Liver (tissue), 9 donors: Measurements from ENCODE around the gene ASTN1. TPM values are rescaled to one million over a fixed set of nuclear protein-coding genes. Genes with fewer than 3 reads are reported as not detected.

ENCODE experiments used
- DNase-seq: peaks from one replicate; pipeline ENCODE4 v3.0.0-alpha.2; 2017; ENCODE audit warnings: low spot score
- H3K27ac ChIP-seq, 2 donors: one replicate each; pipeline ENCODE4 v1.7.0; 2013; ENCODE audit warnings: inconsistent platforms in 2 of 2, low read length in 2 of 2, control low read depth in 1 of 2, low read depth in 1 of 2, mild to moderate bottlenecking in 1 of 2
- H3K27me3 ChIP-seq, 4 donors: one replicate each; pipeline versions ENCODE4 v1.6.1 to v1.7.0; 2013; ENCODE audit warnings: low read length in 3 of 4, inconsistent platforms in 1 of 4, mild to moderate bottlenecking in 1 of 4, moderate library complexity in 1 of 4; ENCODE audit not compliant: control insufficient read depth in 4 of 4, insufficient read depth in 4 of 4
- H3K36me3 ChIP-seq, 4 donors: one replicate each; pipeline versions ENCODE4 v1.6.1 to v1.7.0; 2013; ENCODE audit warnings: low read length in 3 of 4, mild to moderate bottlenecking in 3 of 4, low read depth in 1 of 4, moderate library complexity in 1 of 4; ENCODE audit not compliant: control insufficient read depth in 4 of 4, insufficient read depth in 3 of 4
- H3K4me1 ChIP-seq, 4 donors: one replicate each; pipeline versions ENCODE4 v1.6.1 to v1.7.0; 2013; ENCODE audit warnings: low read length in 3 of 4, mild to moderate bottlenecking in 3 of 4, moderate library complexity in 1 of 4; ENCODE audit not compliant: control insufficient read depth in 4 of 4, insufficient read depth in 4 of 4
- H3K4me3 ChIP-seq, 3 donors: one replicate each; pipeline versions ENCODE4 v1.6.1 to v1.7.0; 2013; ENCODE audit warnings: low read length in 3 of 3, control low read depth in 1 of 3, low read depth in 1 of 3, mild to moderate bottlenecking in 1 of 3
- H3K9ac ChIP-seq, 2 donors: one replicate each; pipeline ENCODE4 v1.7.0; 2013; ENCODE audit warnings: low read length in 2 of 2, mild to moderate bottlenecking in 2 of 2, moderate library complexity in 2 of 2, control low read depth in 1 of 2, low read depth in 1 of 2
- H3K9me3 ChIP-seq, 4 donors: one replicate each; pipeline versions ENCODE4 v1.6.1 to v1.7.0; 2013; ENCODE audit warnings: low read length in 3 of 4; ENCODE audit not compliant: control insufficient read depth in 4 of 4
- ATF3 ChIP-seq: IDR thresholded peaks from 2 replicates; pipeline ENCODE4 v1.6.1; 2016; ENCODE audit warnings: antibody characterized with exemption
- CTCF ChIP-seq: fragments of 150-350 bp; IDR thresholded peaks from 2 replicates; pipeline ENCODE4 v1.5.1; 2017; ENCODE audit warnings: improper control_type of control experiment, low read depth, low read length; ENCODE audit not compliant: missing input control
- EGR1 ChIP-seq, 2 donors: IDR thresholded peaks; 2 replicates each; pipeline ENCODE4 v1.6.1; 2016 to 2018; ENCODE audit warnings: antibody characterized with exemption in 2 of 2, low read depth in 2 of 2
- FOXA1 ChIP-seq: IDR thresholded peaks from 2 replicates; pipeline ENCODE4 v1.6.1; 2016; ENCODE audit warnings: antibody characterized with exemption
- FOXA2 ChIP-seq: IDR thresholded peaks from 2 replicates; pipeline ENCODE4 v1.6.1; 2016; ENCODE audit warnings: antibody characterized with exemption
- GABPA ChIP-seq, 2 donors: IDR thresholded peaks in 1 of 2; conservative IDR thresholded peaks in 1 of 2; 2 replicates each; pipeline ENCODE4 v1.6.1; 2016; ENCODE audit warnings: antibody characterized with exemption in 2 of 2, mild to moderate bottlenecking in 1 of 2, moderate library complexity in 1 of 2
- HNF4A ChIP-seq, 2 donors: conservative IDR thresholded peaks; 2 replicates each; pipeline ENCODE4 v1.6.1; 2016; ENCODE audit warnings: antibody characterized with exemption in 2 of 2, mild to moderate bottlenecking in 2 of 2
- HNF4G ChIP-seq: IDR thresholded peaks from 2 replicates; pipeline ENCODE4 v1.6.1; 2016; ENCODE audit warnings: antibody characterized with exemption
- JUND ChIP-seq, 2 donors: IDR thresholded peaks; 2 replicates each; pipeline ENCODE4 v1.6.1; 2016; ENCODE audit warnings: antibody characterized with exemption in 2 of 2
- MAX ChIP-seq: IDR thresholded peaks from 2 replicates; pipeline ENCODE4 v1.6.1; 2016; ENCODE audit warnings: antibody characterized with exemption
- NR2F2 ChIP-seq: IDR thresholded peaks from 2 replicates; pipeline ENCODE4 v1.6.1; 2016; ENCODE audit warnings: antibody characterized with exemption
- RAD21 ChIP-seq, 2 donors: IDR thresholded peaks; 2 replicates each; pipeline ENCODE4 v1.6.1; 2016; ENCODE audit warnings: antibody characterized with exemption in 2 of 2, mild to moderate bottlenecking in 2 of 2
- REST ChIP-seq: IDR thresholded peaks from 2 replicates; pipeline ENCODE4 v1.6.1; 2016; ENCODE audit warnings: antibody characterized with exemption, mild to moderate bottlenecking
- RXRA ChIP-seq, 2 donors: IDR thresholded peaks; 2 replicates each; pipeline ENCODE4 v1.6.1; 2017 to 2018; ENCODE audit warnings: antibody characterized with exemption in 2 of 2, mild to moderate bottlenecking in 1 of 2
- SP1 ChIP-seq: IDR thresholded peaks from 2 replicates; pipeline ENCODE4 v1.6.1; 2018; ENCODE audit warnings: antibody characterized with exemption, mild to moderate bottlenecking
- TAF1 ChIP-seq: conservative IDR thresholded peaks from 2 replicates; pipeline ENCODE4 v1.6.1; 2016; ENCODE audit warnings: antibody characterized with exemption, mild to moderate bottlenecking
- YY1 ChIP-seq: IDR thresholded peaks from 2 replicates; pipeline ENCODE4 v1.6.1; 2016; ENCODE audit warnings: antibody characterized with exemption, mild to moderate bottlenecking
- ZBTB33 ChIP-seq: IDR thresholded peaks from 2 replicates; pipeline ENCODE4 v1.6.1; 2016; ENCODE audit warnings: antibody characterized with exemption
- WGBS: extraction: QIAGEN DNeasy Blood & Tissue Kit; methylation state at CpG from one replicate; pipeline ENCODE4 v1.1.7; 2013; 5-methylcytosine and 5-hydroxymethylcytosine counted together
- polyA plus RNA-seq, 2 donors: library from polyadenylated mRNA; stranded (reverse) in 1 of 2; unstranded in 1 of 2; fragments of 200-250 nt in 1 of 2; fragments of >200 nt in 1 of 2; fragmentation: Nextera tagmentation in 1 of 2; extraction: Ambion mirVana in 1 of 2; gene quantifications; one replicate each; pipeline versions ENCODE4 v1.2.1 to v1.2.3, GENCODE V29; 2013 to 2015
- total RNA-seq, 2 donors: library from RNA; depleted of rRNA; stranded (reverse); fragments of >200 nt; gene quantifications; one replicate each; pipeline ENCODE4 v1.2.3, GENCODE V29; 2014
- donor health status: healthy.
- donor health status: healthy.
- donor health status: healthy.
- donor health status: healthy.
- donor health status: healthy.

Gene ASTN1
- total and polyA plus RNA-seq, 4 donors = 0.10 to 0.28 (median 0.18) TPM

GRCh38 chr1:176829261-176829660, 335.3 kb downstream of the ASTN1 start:
- 45% methylated on average over 8 of the region's 8 CpGs for WGBS
- TF ChIP-seq NR2F2 (no peak), MAX (no peak), GABPA (IDR thresholded peaks at IDR 0.05 in 1 of 2, conservative IDR thresholded peaks at IDR 0.05 in 1 of 2) (no peak)
- DNase-seq = no peak
- H3K4me1 ChIP-seq = no peaks in the 10 kb centered on the region
- no peak overlapping the region for H3K4me3 ChIP-seq
- H3K36me3 ChIP-seq = no peaks in the 10 kb centered on the region
- no peaks in the 10 kb centered on the region for H3K9me3 ChIP-seq
- H3K27me3 ChIP-seq = peaks cover 0 to 3% (median 0%) of the 10 kb centered on the region in 4 donors
- no peak overlapping the region for H3K9ac ChIP-seq
- no peak overlapping the region for H3K27ac ChIP-seq

- DNase-seq = no peak
- Histone ChIP-seq H3K27ac (no peak overlapping the region), H3K4me1 (no peaks in the 10 kb centered on the region), H3K4me3 (no peak overlapping the region), H3K9ac (no peak overlapping the region), H3K9me3 (no peaks in the 10 kb centered on the region), H3K27me3 (peaks cover 0 to 3% (median 0%) of the 10 kb centered on the region in 4 donors), H3K36me3 (no peaks in the 10 kb centered on the region)
- 24% methylated on average over 1 of the region's 1 CpG for WGBS
- TF ChIP-seq RXRA (IDR thresholded peaks at IDR 0.05) (no peak), TAF1 (no peak), EGR1 (IDR thresholded peaks at IDR 0.05; ENCODE audit: low read depth in 2 of 2) (no peak), NR2F2 (no peak), ATF3 (no peak), SP1 (no peak), YY1 (no peak), ZBTB33 (no peak), GABPA (IDR thresholded peaks at IDR 0.05 in 1 of 2, conservative IDR thresholded peaks at IDR 0.05 in 1 of 2) (no peak), JUND (IDR thresholded peaks at IDR 0.05) (no peak), MAX (no peak), HNF4A (conservative IDR thresholded peaks at IDR 0.05) (no peak), FOXA2 (no peak), FOXA1 (no peak), REST (no peak), RAD21 (IDR thresholded peaks at IDR 0.05) (no peak), HNF4G (no peak), CTCF (no peak)
Measured at GRCh38 chr1:176826265-176826664, 338.2 kb downstream of the ASTN1 start.
